ENCODE measurements around the gene CADM1. TPM values are rescaled to one million over a fixed set of nuclear protein-coding genes. Genes with fewer than 3 reads are reported as not detected.

Gene CADM1
- total and polyA plus RNA-seq, 2 donors (not counting 3 experiments of a cell fraction or from before 2014, with no cell fraction given): 0.52 to 2.6 TPM

GRCh38 chr11:115497303-115497702 lies 6.9 kb downstream of the CADM1 start:
- TF ChIP-seq MAX (IDR thresholded peaks at IDR 0.05; ENCODE audit: insufficient read depth, insufficient read length) (no peak), POLR2AphosphoS5 (IDR thresholded peaks at IDR 0.05; ENCODE audit: insufficient read depth, low read depth, low read length) (no peak), JUN (IDR thresholded peaks at IDR 0.05; ENCODE audit: borderline replicate concordance, insufficient read depth, insufficient read length, low read depth) (no peak), EZH2 (IDR thresholded peaks at IDR 0.05; ENCODE audit: borderline replicate concordance, low read depth, low read length, severe bottlenecking) (no peak), POLR2A (IDR thresholded peaks at IDR 0.05; ENCODE audit: low read depth, low read length) (no peak), GATA2 (IDR thresholded peaks at IDR 0.05; ENCODE audit: insufficient read depth, insufficient read length, low read depth, low read length) (no peak), CTCF (IDR thresholded peaks at IDR 0.05; ENCODE audit: extremely low read depth in 1 of 2, insufficient read depth in 1 of 2, low read depth in 1 of 2, low read length in 2 of 2) (no peak), FOS (IDR thresholded peaks at IDR 0.05; ENCODE audit: borderline replicate concordance, insufficient read depth, low read length) (no peak), MYC (IDR thresholded peaks at IDR 0.05; ENCODE audit: low read depth, low read length) (no peak)
- ChIA-PET CTCF (no interaction called here), POLR2A (no interaction called here)
- Histone ChIP-seq H3K27me3 (ENCODE audit: control insufficient read depth in 2 of 2, insufficient read depth in 2 of 2, low read length in 2 of 2) (peaks cover 12 to 16% of the 10 kb centered on the region in 2 experiments), H3K36me3 (ENCODE audit: control insufficient read depth in 2 of 2, extremely low read depth in 1 of 2, insufficient read depth in 2 of 2, low read length in 2 of 2) (no peaks in the 10 kb centered on the region), H3K9me3 (replicated peaks; ENCODE audit: control insufficient read depth, insufficient read depth, low read length) (no peaks in the 10 kb centered on the region), H3K4me2 (ENCODE audit: insufficient read depth, low read length) (no peak overlapping the region), H3K9me1 (replicated peaks; ENCODE audit: control insufficient read depth, extremely low read depth, insufficient read depth, low read length) (no peaks in the 10 kb centered on the region), H3K27ac (ENCODE audit: insufficient read depth, low read depth, low read length) (no peak overlapping the region), H2AFZ (ENCODE audit: low read depth, low read length) (no peak overlapping the region), H3K79me2 (ENCODE audit: control insufficient read depth, insufficient read depth, low read length) (no peaks in the 10 kb centered on the region), H3K4me3 (replicated peaks in 1 of 3; ENCODE audit: insufficient read depth in 1 of 3, low read depth in 1 of 3, low read length in 3 of 3) (no peak overlapping the region), H3K9ac (replicated peaks; ENCODE audit: extremely low read depth, insufficient read depth, low read length) (no peak overlapping the region), H4K20me1 (replicated peaks; ENCODE audit: control insufficient read depth, extremely low read depth, insufficient read depth, low read length) (no peaks in the 10 kb centered on the region), H3K4me1 (ENCODE audit: control insufficient read depth, extremely low read depth, insufficient read depth, low read length) (no peaks in the 10 kb centered on the region)
- BruUV-seq (replicated peaks): no TSS peak
- no peak for FAIRE-seq
- dilution Hi-C loops (cut with MboI; ENCODE audit: extremely low pct_ligation_motif_present, low sequenced_read_pairs) (no loop called here), intact Hi-C loops (cut with micrococcal nuclease) (no loop called here)
- DNase-seq (ENCODE audit: low read depth, low spot score): no peak
